GM10248 (cell line): ENCODE data around the gene NRN1.

ENCODE experiments used
- CTCF ChIA-PET: fragments of 300-600 bp; sonication (Branson Sonifier 250); formaldehyde crosslinking; extraction: SDS; loops from one replicate; lab custom pipeline; 2021; ENCODE audit warnings: antibody characterized with exemption; lab: Yijun Ruan, JAX
- POLR2A ChIA-PET: fragments of 350-650 bp; sonication (Branson Sonifier 250); formaldehyde crosslinking; extraction: SDS; loops from one replicate; lab custom pipeline; 2020; ENCODE audit warnings: antibody characterized with exemption; lab: Yijun Ruan, JAX
- DNase-seq: peaks from one replicate; pipeline ENCODE4 v3.0.0; 2012; ENCODE audit errors: extremely low spot score
- CTCF ChIP-seq: IDR thresholded peaks from 2 replicates; pipeline ENCODE4 v1.5.1; 2012; ENCODE audit warnings: mild to moderate bottlenecking, low read depth; ENCODE audit errors: extremely low read depth, missing control alignments, control extremely low read depth

Gene NRN1

GRCh38 chr6:6002848-6003620 lies 3.7 kb downstream of the NRN1 start:
- no peak for DNase-seq
- TF ChIP-seq CTCF = no peak
- POLR2A ChIA-PET = no interaction called here
- CTCF ChIA-PET = no interaction called here

- ChIA-PET CTCF (interaction anchor here (1.5 kb wide), 1 partner anchor 21 kb away, joined by 3 read pairs; no protein-coding TSS in a partner anchor), POLR2A (no interaction called here)
- DNase-seq = no peak
- no peak for TF ChIP-seq CTCF
Observed at GRCh38 chr6:6002005-6002847, 4.5 kb downstream of the NRN1 start.

- no peak for TF ChIP-seq CTCF
- POLR2A ChIA-PET = no interaction called here
- CTCF ChIA-PET = interaction anchor here (1.1 to 1.5 kb wide), 2 partner anchors 20 to 546 kb away, joined by 3 read pairs; no protein-coding TSS in a partner anchor
- DNase-seq = no peak
Observed at GRCh38 chr6:6001443-6001842, 5.3 kb downstream of the NRN1 start.

DNA sequence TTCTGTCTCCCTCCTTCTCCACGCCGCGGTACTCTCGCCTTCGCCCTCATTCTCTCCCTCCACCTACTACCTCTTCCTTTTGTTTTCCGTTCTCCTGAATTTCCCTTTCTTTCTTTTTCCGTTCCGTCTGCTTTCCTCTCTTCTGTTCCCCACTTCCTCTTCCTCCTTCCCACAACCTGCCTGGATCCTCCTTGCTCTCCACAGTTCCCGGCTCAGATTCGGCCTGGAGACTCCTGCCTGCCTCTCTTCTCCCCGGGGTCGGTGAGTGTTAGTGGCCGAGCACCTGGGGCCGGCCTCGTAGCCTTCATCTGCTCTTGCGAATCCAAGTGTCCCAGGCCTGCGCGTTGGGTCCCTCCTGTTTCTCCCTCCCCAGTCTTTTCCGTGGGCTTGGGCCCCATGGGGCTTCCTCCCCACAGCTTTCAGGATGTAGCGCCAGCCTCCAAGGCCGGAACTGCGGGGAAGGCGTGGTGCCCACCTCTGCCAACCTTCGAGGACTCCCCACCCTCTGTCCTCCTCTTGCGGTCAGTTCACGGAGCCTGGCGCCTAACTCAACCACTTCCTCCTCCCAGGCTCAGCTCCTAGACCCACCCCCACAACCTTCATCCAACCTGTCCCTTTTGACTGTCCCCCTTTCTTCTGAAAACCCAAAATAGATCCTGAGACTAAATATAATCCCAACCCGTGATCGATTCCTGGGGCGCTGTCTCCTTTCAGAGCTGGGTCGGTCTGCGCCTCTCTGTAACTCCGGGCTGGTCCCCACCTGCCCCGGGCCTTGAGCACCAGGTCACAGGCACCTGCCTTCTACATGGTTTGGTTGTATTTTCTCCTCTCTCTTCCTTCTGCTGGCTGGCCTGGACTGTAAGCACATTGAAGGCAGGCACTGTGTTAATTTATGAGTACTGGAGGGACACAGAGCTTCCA lies 6.8 kb downstream of the NRN1 start:
- no peak for TF ChIP-seq CTCF
- CTCF ChIA-PET = interaction anchor here (1.1 to 1.4 kb wide), 2 partner anchors 547 kb away, joined by 3 read pairs; no protein-coding TSS in a partner anchor
- DNase-seq = no peak

DNA sequence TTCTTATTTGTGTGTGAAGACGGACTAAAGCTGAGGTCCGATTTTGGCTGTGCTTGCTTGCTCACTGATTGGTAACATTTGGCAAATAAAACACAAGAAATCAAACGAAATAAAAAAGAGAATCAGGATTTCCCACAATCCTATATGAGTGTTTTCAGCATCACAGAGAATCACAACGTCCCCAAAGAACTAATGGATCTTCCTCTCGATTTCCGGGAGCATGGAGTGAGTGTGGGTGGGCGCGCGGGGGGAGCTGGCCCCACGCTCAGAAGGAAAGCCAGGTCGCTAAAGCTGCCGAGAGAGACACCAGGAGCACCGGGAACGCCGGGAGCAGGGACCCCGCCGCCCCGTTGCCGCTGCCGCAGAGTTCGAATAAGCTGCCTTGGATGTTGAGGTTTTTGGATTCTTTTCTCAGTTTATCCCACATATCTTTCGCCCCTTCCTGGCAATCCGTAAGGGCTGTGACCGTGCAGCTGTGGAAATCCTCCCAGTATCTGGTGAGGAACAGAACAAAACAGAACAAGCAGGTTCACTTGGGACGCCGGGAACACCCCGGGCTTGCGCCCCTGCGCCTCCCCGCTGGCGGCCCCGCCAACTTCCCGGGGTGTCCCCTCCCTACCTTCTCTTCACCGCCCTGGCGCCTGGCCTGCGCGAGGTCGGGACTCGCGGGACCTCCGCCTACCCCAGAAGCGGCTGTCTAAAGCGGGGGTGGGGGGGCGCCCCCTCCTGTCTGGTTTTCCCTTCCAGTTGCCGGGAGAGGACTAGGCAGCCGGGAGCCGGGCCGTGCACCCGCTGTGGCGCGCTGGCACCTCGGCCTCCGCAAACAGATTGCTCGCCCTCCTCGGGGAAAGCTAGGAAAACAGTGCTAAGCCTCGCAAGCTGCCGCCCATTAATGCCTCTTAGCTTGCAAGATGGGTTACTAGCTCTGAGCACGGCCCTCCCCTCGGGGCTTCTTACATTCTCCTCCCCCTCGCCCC lies 7.7 kb downstream of the NRN1 start:
- CTCF ChIA-PET = interaction anchor here (1.4 kb wide), 1 partner anchor 548 kb away, joined by 3 read pairs; no protein-coding TSS in a partner anchor

More for the DNA sequence above, 6.8 kb downstream of the NRN1 start:
- POLR2A ChIA-PET = no interaction called here

More for the DNA sequence above, 7.7 kb downstream of the NRN1 start:
- no peak for TF ChIP-seq CTCF
- DNase-seq = no peak
- POLR2A ChIA-PET = no interaction called here
